SU-DHL-6 (cell line): Measurements from ENCODE around the gene DNAI2.

Experiments
- H2AFZ ChIP-seq: fragments of 200-600 bp; sonication (generic); 2 replicates; pipeline ENCODE4 v1.6.1; 2014; ENCODE audit warnings: low read depth, mild to moderate bottlenecking, moderate library complexity, mixed read lengths, antibody characterized with exemption, low read length; ENCODE audit not compliant: severe bottlenecking
- H3F3A ChIP-seq: fragments of 200-600 bp; shearing (Covaris generic); 2 replicates; pipeline ENCODE4 v1.6.0; 2016; ENCODE audit warnings: antibody characterized with exemption, mild to moderate bottlenecking; ENCODE audit not compliant: insufficient read depth
- H3K27ac ChIP-seq: fragments of 200-600 bp; sonication (generic); 2 replicates; pipeline ENCODE4 v1.5.1; 2016; ENCODE audit warnings: low read depth, mild to moderate bottlenecking, low read length, moderate library complexity, mixed read lengths
- H3K27me3 ChIP-seq: fragments of 200-600 bp; sonication (generic), shearing (Covaris generic); 2 replicates; pipeline ENCODE4 v1.6.0; 2014; ENCODE audit warnings: mild to moderate bottlenecking, low read length
- H3K36me3 ChIP-seq: fragments of 200-600 bp; sonication (generic); 2 replicates; pipeline ENCODE4 v1.6.1; 2014; ENCODE audit warnings: mild to moderate bottlenecking, low read length, mixed read lengths
- H3K4me2 ChIP-seq: fragments of 300-600, 200-600 bp; shearing (Covaris generic), sonication (generic); 2 replicates; pipeline ENCODE4 v1.6.0; 2014; ENCODE audit warnings: low read length, low read depth, mild to moderate bottlenecking; ENCODE audit not compliant: poor library complexity, severe bottlenecking
- H3K4me3 ChIP-seq: fragments of 200-600 bp; sonication (generic); 2 replicates; pipeline ENCODE4 v1.5.1; 2014; ENCODE audit warnings: antibody characterized with exemption, low read length, mild to moderate bottlenecking, mixed read lengths; ENCODE audit not compliant: insufficient read depth, poor library complexity, severe bottlenecking
- H3K79me2 ChIP-seq: fragments of 200-600 bp; sonication (generic); 2 replicates; pipeline ENCODE4 v1.6.1; 2014; ENCODE audit warnings: mild to moderate bottlenecking, low read length, moderate library complexity; ENCODE audit not compliant: insufficient read depth
- H3K9ac ChIP-seq: fragments of 200-600 bp; sonication (generic); 2 replicates; pipeline ENCODE4 v1.7.0; 2014; ENCODE audit warnings: mild to moderate bottlenecking, low read length
- H3K9me2 ChIP-seq: fragments of 200-600 bp; sonication (generic); replicated peaks from 2 replicates; pipeline ENCODE4 v1.6.1; 2014; ENCODE audit warnings: low read length; ENCODE audit not compliant: insufficient read depth
- H3K9me3 ChIP-seq: fragments of 200-600 bp; sonication (generic); 2 replicates; pipeline ENCODE4 v1.6.1; 2014; ENCODE audit warnings: low read length, mixed read lengths; ENCODE audit not compliant: insufficient read depth
- H4K20me1 ChIP-seq: fragments of 200-600 bp; sonication (generic); 2 replicates; pipeline ENCODE4 v1.6.1; 2014; ENCODE audit warnings: low read depth, mild to moderate bottlenecking, antibody characterized with exemption, low read length, moderate library complexity, mixed read lengths
- EZH2phosphoT487 ChIP-seq: fragments of 200-600 bp; sonication (generic), shearing (Covaris generic); conservative IDR thresholded peaks from 2 replicates; pipeline ENCODE4 v1.6.1; 2018; ENCODE audit warnings: mild to moderate bottlenecking, antibody characterized with exemption, low read length, moderate library complexity, mixed read lengths
- TF ChIP-seq, protein P1 (sequence below): fragments of 200-600 bp; sonication (generic); IDR thresholded peaks from one replicate; pipeline ENCODE4 v1.5.1; 2017; ENCODE audit warnings: antibody characterized with exemption, mild to moderate bottlenecking, low read length, moderate library complexity; ENCODE audit not compliant: insufficient read depth, poor library complexity, severe bottlenecking

The DNAI2 gene

DNA sequence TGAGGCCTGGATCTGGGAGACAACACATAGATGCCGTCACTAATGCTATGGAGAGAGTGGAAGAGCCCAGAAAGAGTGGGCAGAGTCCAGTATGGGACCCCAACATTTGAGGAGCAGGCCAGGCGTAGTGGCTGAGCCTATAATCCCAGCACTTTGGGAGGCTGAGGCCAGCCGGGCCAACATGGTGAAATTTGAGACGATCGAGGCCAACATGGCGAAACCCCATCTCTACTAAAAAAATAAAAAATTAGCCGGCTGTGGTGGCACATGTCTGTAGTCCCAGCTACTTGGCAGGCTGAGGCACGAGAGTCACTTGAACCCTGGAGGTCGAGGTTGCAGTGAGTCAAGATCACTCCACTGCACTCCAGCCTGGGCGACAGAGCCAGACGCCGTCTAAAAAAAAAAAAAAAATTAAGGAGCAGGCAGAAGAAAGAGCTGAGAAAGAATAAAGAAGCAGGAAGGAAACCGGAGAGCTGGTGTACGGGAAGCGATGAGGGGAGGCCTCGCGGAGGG is 6.0 kb upstream of the DNAI2 start:
- Histone ChIP-seq H3K4me3 (no peak overlapping the region), H3K4me2 (no peak overlapping the region), H4K20me1 (no peaks in the 10 kb centered on the region), H3K79me2 (no peaks in the 10 kb centered on the region), H3K36me3 (no peaks in the 10 kb centered on the region), H3K9ac (no peak overlapping the region), H2AFZ (no peak overlapping the region), H3F3A (no peaks in the 10 kb centered on the region), H3K27me3 (no peaks in the 10 kb centered on the region), H3K9me3 (no peaks in the 10 kb centered on the region), H3K27ac (no peak overlapping the region), H3K9me2 (no peaks in the 10 kb centered on the region)
- TF ChIP-seq, protein P1, sequence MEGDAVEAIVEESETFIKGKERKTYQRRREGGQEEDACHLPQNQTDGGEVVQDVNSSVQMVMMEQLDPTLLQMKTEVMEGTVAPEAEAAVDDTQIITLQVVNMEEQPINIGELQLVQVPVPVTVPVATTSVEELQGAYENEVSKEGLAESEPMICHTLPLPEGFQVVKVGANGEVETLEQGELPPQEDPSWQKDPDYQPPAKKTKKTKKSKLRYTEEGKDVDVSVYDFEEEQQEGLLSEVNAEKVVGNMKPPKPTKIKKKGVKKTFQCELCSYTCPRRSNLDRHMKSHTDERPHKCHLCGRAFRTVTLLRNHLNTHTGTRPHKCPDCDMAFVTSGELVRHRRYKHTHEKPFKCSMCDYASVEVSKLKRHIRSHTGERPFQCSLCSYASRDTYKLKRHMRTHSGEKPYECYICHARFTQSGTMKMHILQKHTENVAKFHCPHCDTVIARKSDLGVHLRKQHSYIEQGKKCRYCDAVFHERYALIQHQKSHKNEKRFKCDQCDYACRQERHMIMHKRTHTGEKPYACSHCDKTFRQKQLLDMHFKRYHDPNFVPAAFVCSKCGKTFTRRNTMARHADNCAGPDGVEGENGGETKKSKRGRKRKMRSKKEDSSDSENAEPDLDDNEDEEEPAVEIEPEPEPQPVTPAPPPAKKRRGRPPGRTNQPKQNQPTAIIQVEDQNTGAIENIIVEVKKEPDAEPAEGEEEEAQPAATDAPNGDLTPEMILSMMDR: no peak

DNA sequence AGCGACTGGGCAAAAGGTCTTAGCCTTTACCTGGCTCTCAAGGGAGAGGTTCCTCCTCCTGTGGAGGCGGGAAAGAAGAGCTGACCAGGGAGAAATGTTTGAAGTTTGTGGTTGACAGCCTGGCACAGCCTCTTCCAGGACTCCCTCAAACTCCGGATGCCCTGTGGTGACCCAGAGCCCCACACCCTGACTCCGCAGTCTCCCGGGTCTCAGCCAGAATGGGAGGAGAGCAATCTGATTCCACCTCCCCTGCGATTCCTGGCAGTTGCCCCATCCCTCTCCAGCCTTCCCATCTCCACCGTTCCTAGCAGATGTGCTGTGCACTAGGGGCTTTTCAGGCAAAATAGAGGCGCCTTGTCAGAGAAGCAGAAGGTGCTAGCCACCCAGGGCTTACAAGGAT is 5.5 kb upstream of the DNAI2 start:
- Histone ChIP-seq H3F3A (no peaks in the 10 kb centered on the region), H2AFZ (no peak overlapping the region), H3K9me3 (no peaks in the 10 kb centered on the region), H3K27me3 (no peaks in the 10 kb centered on the region), H3K36me3 (no peaks in the 10 kb centered on the region), H3K9me2 (no peaks in the 10 kb centered on the region), H3K27ac (no peak overlapping the region), H4K20me1 (no peaks in the 10 kb centered on the region), H3K4me3 (no peak overlapping the region), H3K79me2 (no peaks in the 10 kb centered on the region), H3K9ac (no peak overlapping the region), H3K4me2 (no peak overlapping the region)
- TF ChIP-seq, protein P1: no peak
- TF ChIP-seq EZH2phosphoT487: no peak

- Histone ChIP-seq H3K36me3 (no peaks in the 10 kb centered on the region), H3K9me3 (no peaks in the 10 kb centered on the region), H2AFZ (no peak overlapping the region), H3K79me2 (no peaks in the 10 kb centered on the region), H3K9me2 (no peaks in the 10 kb centered on the region), H3K4me2 (no peak overlapping the region), H3K4me3 (no peak overlapping the region), H3K9ac (no peak overlapping the region), H3K27ac (no peak overlapping the region), H4K20me1 (no peaks in the 10 kb centered on the region), H3F3A (no peaks in the 10 kb centered on the region), H3K27me3 (no peaks in the 10 kb centered on the region)
- TF ChIP-seq, protein P1: no peak
- TF ChIP-seq EZH2phosphoT487: no peak
Observed at GRCh38 chr17:74270333-74270732, 3.7 kb upstream of the DNAI2 start.
